Endothelial cell of umbilical vein (primary cell): ENCODE results near the gene SPC25. TPM values are rescaled to one million over a fixed set of nuclear protein-coding genes. Genes with fewer than 3 reads are reported as not detected.

ENCODE experiments used
- BruUV-seq: library from RNA; stranded (reverse); fragments of 400-500 nt; replicated peaks from 2 replicates; lab custom pipeline; 2021; lab: Mats Ljungman, UMichigan
- CTCF ChIA-PET: fragments of 300-600, 350-600 bp; sonication (Branson Sonifier 250); formaldehyde crosslinking; loops from one replicate; lab custom pipeline; 2021; ENCODE audit warnings: antibody characterized with exemption, inconsistent platforms; lab: Charles Lee
- POLR2A ChIA-PET: fragments of 300-600, 350-600 bp; sonication (Branson Sonifier 250); formaldehyde crosslinking; loops from one replicate; lab custom pipeline; 2021; ENCODE audit warnings: antibody characterized with exemption, inconsistent platforms; lab: Charles Lee
- DNase-seq: peaks from one replicate; pipeline ENCODE4 v3.0.0-alpha.2; 2011; ENCODE audit warnings: low read depth, low spot score
- FAIRE-seq: peaks from 2 replicates; lab custom pipeline; 2011; peaks lifted over from hg19 to GRCh38; lab: Jason Lieb, UNC
- H2AFZ ChIP-seq: 2 replicates; pipeline ENCODE4 v1.6.0; 2012; ENCODE audit warnings: low read depth, low read length, control low read depth, inconsistent platforms
- H3K27ac ChIP-seq: 2 replicates; pipeline ENCODE4 v1.5.1; 2011; ENCODE audit warnings: low read depth, mild to moderate bottlenecking, control low read depth, low read length, moderate library complexity; ENCODE audit not compliant: insufficient read depth
- H3K27me3 ChIP-seq, 2 experiments: 2 replicates each; pipeline versions ENCODE4 v1.6.0 to v1.6.1; 2011; ENCODE audit warnings: low read length in 2 of 2, mixed read lengths in 1 of 2; ENCODE audit not compliant: control insufficient read depth in 2 of 2, insufficient read depth in 2 of 2
- H3K36me3 ChIP-seq, 2 experiments: 2 replicates in 1 of 2; 3 replicates in 1 of 2; pipeline ENCODE4 v1.5.1; 2011; ENCODE audit warnings: low read length in 2 of 2, mild to moderate bottlenecking in 1 of 2, moderate library complexity in 1 of 2; ENCODE audit not compliant: control insufficient read depth in 2 of 2, insufficient read depth in 2 of 2; ENCODE audit errors: extremely low read depth in 1 of 2
- H3K4me1 ChIP-seq: 3 replicates; pipeline ENCODE4 v1.5.1; 2011; ENCODE audit warnings: mild to moderate bottlenecking, low read length; ENCODE audit not compliant: control insufficient read depth, insufficient read depth; ENCODE audit errors: extremely low read depth
- H3K4me2 ChIP-seq: 2 replicates; pipeline ENCODE4 v1.6.1; 2011; ENCODE audit warnings: low read length, control low read depth, mixed read lengths; ENCODE audit not compliant: insufficient read depth
- H3K4me3 ChIP-seq, 3 experiments: fragments of 200-600 bp in 1 of 3; sonication (generic), shearing (Covaris generic) in 1 of 3; replicated peaks in 1 of 3; 2 replicates each; pipeline ENCODE4 v1.5.1; 2011 to 2016; ENCODE audit warnings: control low read depth in 3 of 3, low read length in 3 of 3, mild to moderate bottlenecking in 2 of 3, inconsistent platforms in 1 of 3, low read depth in 1 of 3, moderate library complexity in 1 of 3; ENCODE audit not compliant: insufficient read depth in 1 of 3
- H3K79me2 ChIP-seq: 2 replicates; pipeline ENCODE4 v1.6.0; 2012; ENCODE audit warnings: low read length, inconsistent platforms; ENCODE audit not compliant: control insufficient read depth, insufficient read depth
- H3K9ac ChIP-seq: replicated peaks from 2 replicates; pipeline ENCODE3; 2011; ENCODE audit warnings: low read length, control low read depth; ENCODE audit not compliant: insufficient read depth; ENCODE audit errors: extremely low read depth
- H3K9me1 ChIP-seq: replicated peaks from 3 replicates; pipeline ENCODE4 v1.6.0; 2011; ENCODE audit warnings: mild to moderate bottlenecking, low read length; ENCODE audit not compliant: control insufficient read depth, insufficient read depth; ENCODE audit errors: extremely low read depth
- H3K9me3 ChIP-seq: replicated peaks from 2 replicates; pipeline ENCODE4 v1.5.1; 2012; ENCODE audit warnings: low read length, inconsistent platforms; ENCODE audit not compliant: control insufficient read depth, insufficient read depth
- H4K20me1 ChIP-seq: replicated peaks from 2 replicates; pipeline ENCODE3; 2011; ENCODE audit warnings: mild to moderate bottlenecking, low read length; ENCODE audit not compliant: control insufficient read depth, insufficient read depth; ENCODE audit errors: extremely low read depth
- EZH2 ChIP-seq: IDR thresholded peaks from 2 replicates; pipeline ENCODE4 v1.6.1; 2012; ENCODE audit warnings: borderline replicate concordance, low read depth, mild to moderate bottlenecking, moderate library complexity, low read length, inconsistent platforms; ENCODE audit not compliant: severe bottlenecking
- FOS ChIP-seq: IDR thresholded peaks from 2 replicates; pipeline ENCODE4 v1.6.1; 2011; ENCODE audit warnings: mild to moderate bottlenecking, low read length, moderate library complexity, borderline replicate concordance; ENCODE audit not compliant: insufficient read depth
- GATA2 ChIP-seq: IDR thresholded peaks from 2 replicates; pipeline ENCODE4 v1.7.0; 2011; ENCODE audit warnings: low read depth, mild to moderate bottlenecking, moderate library complexity, mixed read lengths, low read length; ENCODE audit not compliant: insufficient read length, insufficient read depth
- JUN ChIP-seq: IDR thresholded peaks from 2 replicates; pipeline ENCODE4 v1.6.1; 2011; ENCODE audit warnings: borderline replicate concordance, low read depth; ENCODE audit not compliant: insufficient read length, insufficient read depth
- MYC ChIP-seq: IDR thresholded peaks from one replicate; pipeline ENCODE4 v1.6.1; 2011; ENCODE audit warnings: mild to moderate bottlenecking, low read depth, low read length
- POLR2A ChIP-seq: IDR thresholded peaks from 2 replicates; pipeline ENCODE4 v1.6.1; 2012; ENCODE audit warnings: low read depth, mild to moderate bottlenecking, control low read depth, low read length
- POLR2AphosphoS5 ChIP-seq: IDR thresholded peaks from 2 replicates; pipeline ENCODE4 v1.6.1; 2012; ENCODE audit warnings: low read depth, mild to moderate bottlenecking, control low read depth, low read length, moderate library complexity; ENCODE audit not compliant: insufficient read depth
- dilution Hi-C: fragments of 300-500 bp; cut with MboI; formaldehyde crosslinking; loops from one replicate; pipeline ENCODE4 v1.15.0; 2019; ENCODE audit warnings: low sequenced_read_pairs; ENCODE audit not compliant: extremely low pct_ligation_motif_present
- intact Hi-C: fragments of 100-400 bp; cut with micrococcal nuclease; formaldehyde crosslinking; loops from one replicate; pipeline ENCODE4 v1.10.0; 2022
- polyA plus RNA-seq, 4 experiments: library from polyadenylated mRNA; depleted of rRNA in 3 of 4; stranded (reverse) in 3 of 4; unstranded in 1 of 4; fragments of >200 nt; gene quantifications; 2 replicates each; pipeline versions ENCODE4 v1.2.1 to v1.2.3, GENCODE V29; 2011 to 2012; ENCODE audit warnings: missing spikeins in 1 of 4
- total RNA-seq: library from RNA; stranded (reverse); gene quantifications from 2 replicates; pipeline ENCODE4 v1.2.3, GENCODE V29; 2021
- TF ChIP-seq, protein P1 (sequence below): IDR thresholded peaks from 2 replicates; pipeline ENCODE4 v1.6.1; 2011; ENCODE audit not compliant: insufficient read depth, insufficient read length
- TF ChIP-seq, protein P2 (sequence below), 2 donors: IDR thresholded peaks; 1 replicate in 1 of 2; 2 replicates in 1 of 2; pipeline ENCODE4 v1.5.1; 2011; ENCODE audit warnings: low read length in 2 of 2, mild to moderate bottlenecking in 2 of 2, moderate library complexity in 2 of 2, control low read depth in 1 of 2, inconsistent platforms in 1 of 2, low read depth in 1 of 2; ENCODE audit not compliant: insufficient read depth in 1 of 2; ENCODE audit errors: extremely low read depth in 1 of 2

SPC25 gene
- total and polyA plus RNA-seq, 2 donors (not counting 3 experiments of a cell fraction or from before 2014, with no cell fraction given): 10.1 to 24.2 TPM

DNA sequence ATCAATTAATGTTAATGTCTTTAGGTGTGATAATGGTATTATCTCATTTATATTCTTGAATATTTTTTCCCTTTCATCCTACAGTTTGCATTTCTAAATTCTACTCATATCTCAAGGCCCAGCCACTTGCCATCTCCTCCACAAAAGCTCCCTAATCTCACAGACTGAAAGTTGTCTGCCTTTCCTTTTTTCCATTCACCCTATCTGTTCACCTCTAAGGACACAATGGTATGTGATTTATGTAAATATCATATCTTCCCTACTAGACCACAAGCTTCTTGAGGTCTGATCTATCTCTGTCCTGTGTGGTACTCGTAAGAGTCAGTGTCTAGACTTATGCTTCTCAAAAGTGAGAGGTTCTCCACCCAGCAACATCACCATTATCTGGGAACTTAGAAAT lies 3.9 kb upstream of the SPC25 start:
- Histone ChIP-seq H3K4me1 (peaks cover 10% of the 10 kb centered on the region), H3K9me1 (no peaks in the 10 kb centered on the region), H3K27ac (no peak overlapping the region), H3K9me3 (no peaks in the 10 kb centered on the region), H4K20me1 (no peaks in the 10 kb centered on the region), H2AFZ (no peak overlapping the region), H3K9ac (no peak overlapping the region), H3K36me3 (no peaks in the 10 kb centered on the region), H3K79me2 (peaks cover 10% of the 10 kb centered on the region), H3K4me3 (no peak overlapping the region), H3K27me3 (peaks cover 0 to 8% of the 10 kb centered on the region in 2 experiments), H3K4me2 (no peak overlapping the region)
- TF ChIP-seq, protein P1, sequence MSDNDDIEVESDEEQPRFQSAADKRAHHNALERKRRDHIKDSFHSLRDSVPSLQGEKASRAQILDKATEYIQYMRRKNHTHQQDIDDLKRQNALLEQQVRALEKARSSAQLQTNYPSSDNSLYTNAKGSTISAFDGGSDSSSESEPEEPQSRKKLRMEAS: no peak
- TF ChIP-seq MYC: no peak
- no peak for TF ChIP-seq POLR2AphosphoS5
- TF ChIP-seq, protein P2, sequence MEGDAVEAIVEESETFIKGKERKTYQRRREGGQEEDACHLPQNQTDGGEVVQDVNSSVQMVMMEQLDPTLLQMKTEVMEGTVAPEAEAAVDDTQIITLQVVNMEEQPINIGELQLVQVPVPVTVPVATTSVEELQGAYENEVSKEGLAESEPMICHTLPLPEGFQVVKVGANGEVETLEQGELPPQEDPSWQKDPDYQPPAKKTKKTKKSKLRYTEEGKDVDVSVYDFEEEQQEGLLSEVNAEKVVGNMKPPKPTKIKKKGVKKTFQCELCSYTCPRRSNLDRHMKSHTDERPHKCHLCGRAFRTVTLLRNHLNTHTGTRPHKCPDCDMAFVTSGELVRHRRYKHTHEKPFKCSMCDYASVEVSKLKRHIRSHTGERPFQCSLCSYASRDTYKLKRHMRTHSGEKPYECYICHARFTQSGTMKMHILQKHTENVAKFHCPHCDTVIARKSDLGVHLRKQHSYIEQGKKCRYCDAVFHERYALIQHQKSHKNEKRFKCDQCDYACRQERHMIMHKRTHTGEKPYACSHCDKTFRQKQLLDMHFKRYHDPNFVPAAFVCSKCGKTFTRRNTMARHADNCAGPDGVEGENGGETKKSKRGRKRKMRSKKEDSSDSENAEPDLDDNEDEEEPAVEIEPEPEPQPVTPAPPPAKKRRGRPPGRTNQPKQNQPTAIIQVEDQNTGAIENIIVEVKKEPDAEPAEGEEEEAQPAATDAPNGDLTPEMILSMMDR (IDR thresholded peaks at IDR 0.05; ENCODE audit: extremely low read depth in 1 of 2, insufficient read depth in 1 of 2, low read depth in 1 of 2, low read length in 2 of 2): no peak
- TF ChIP-seq GATA2: no peak
- TF ChIP-seq FOS: no peak
- no peak for TF ChIP-seq POLR2A
- no peak for TF ChIP-seq EZH2
- TF ChIP-seq JUN: no peak
- no peak for FAIRE-seq
- no TSS peak for BruUV-seq
- ChIA-PET POLR2A (no interaction called here), CTCF (no interaction called here)
- intact Hi-C loops: no loop called here
- no peak for DNase-seq
- dilution Hi-C loops: no loop called here
